MCF 10A (cell line): ENCODE measurements around the gene SCAMP5. TPM values are rescaled to one million over a fixed set of nuclear protein-coding genes. Genes with fewer than 3 reads are reported as not detected.
A peak's percentile ranks its signal among the peaks of the same experiment; 100 is the strongest.

Experiments used
- BruUV-seq: library from RNA; stranded (reverse); fragments of 400-500 nt; replicated peaks from 2 replicates; lab custom pipeline; 2021; lab: Mats Ljungman, UMichigan
- CTCF ChIA-PET: fragments of 300-600 bp; sonication (Branson Sonifier 250); formaldehyde crosslinking; extraction: SDS; loops from one replicate; lab custom pipeline; 2021; ENCODE audit warnings: antibody characterized with exemption, inconsistent platforms; lab: Yijun Ruan, JAX
- POLR2A ChIA-PET: fragments of 300-600, 350-650 bp; sonication (Branson Sonifier 250); formaldehyde crosslinking; extraction: SDS; loops from one replicate; lab custom pipeline; 2020; ENCODE audit warnings: antibody characterized with exemption, inconsistent platforms; lab: Yijun Ruan, JAX
- DNase-seq: peaks from one replicate; pipeline ENCODE4 v3.0.0-alpha.2; 2018; ENCODE audit not compliant: unreplicated experiment
- H3K27ac Mint-ChIP-seq: one replicate; pipeline ENCODE4 v1.8.0; 2022; ENCODE audit warnings: mild to moderate bottlenecking, low read depth, mixed read lengths; ENCODE audit not compliant: unreplicated experiment
- H3K27me3 Mint-ChIP-seq: one replicate; pipeline ENCODE4 v1.8.0; 2022; ENCODE audit warnings: mixed read lengths; ENCODE audit not compliant: insufficient read depth, unreplicated experiment
- H3K36me3 Mint-ChIP-seq: one replicate; pipeline ENCODE4 v1.8.0; 2022; ENCODE audit warnings: mild to moderate bottlenecking, moderate library complexity, mixed read lengths; ENCODE audit not compliant: insufficient read depth, unreplicated experiment
- H3K4me1 Mint-ChIP-seq: one replicate; pipeline ENCODE4 v1.8.0; 2022; ENCODE audit warnings: mixed read lengths; ENCODE audit not compliant: insufficient read depth, unreplicated experiment
- H3K4me3 Mint-ChIP-seq: one replicate; pipeline ENCODE4 v1.8.0; 2022; ENCODE audit warnings: mild to moderate bottlenecking, moderate library complexity, mixed read lengths; ENCODE audit not compliant: unreplicated experiment
- H3K9me3 Mint-ChIP-seq: one replicate; pipeline ENCODE4 v1.8.0; 2022; ENCODE audit warnings: mixed read lengths; ENCODE audit not compliant: unreplicated experiment
- intact Hi-C: fragments of 100-400 bp; cut with micrococcal nuclease; formaldehyde crosslinking; loops from 2 replicates; pipeline ENCODE4 v1.14.1; 2022
- total RNA-seq: library from RNA; stranded (reverse); gene quantifications from 2 replicates; pipeline ENCODE4 v1.2.3, GENCODE V29; 2022
- TF ChIP-seq, protein P1 (sequence below): fragments of 200-600 bp; IDR thresholded peaks from one replicate; pipeline ENCODE4 v1.8.0; 2022; ENCODE audit warnings: antibody characterized with exemption, mild to moderate bottlenecking; ENCODE audit not compliant: unreplicated experiment

SCAMP5 gene
- total RNA-seq, 1 experiment from 2014 or later, result 0.54 TPM

DNA sequence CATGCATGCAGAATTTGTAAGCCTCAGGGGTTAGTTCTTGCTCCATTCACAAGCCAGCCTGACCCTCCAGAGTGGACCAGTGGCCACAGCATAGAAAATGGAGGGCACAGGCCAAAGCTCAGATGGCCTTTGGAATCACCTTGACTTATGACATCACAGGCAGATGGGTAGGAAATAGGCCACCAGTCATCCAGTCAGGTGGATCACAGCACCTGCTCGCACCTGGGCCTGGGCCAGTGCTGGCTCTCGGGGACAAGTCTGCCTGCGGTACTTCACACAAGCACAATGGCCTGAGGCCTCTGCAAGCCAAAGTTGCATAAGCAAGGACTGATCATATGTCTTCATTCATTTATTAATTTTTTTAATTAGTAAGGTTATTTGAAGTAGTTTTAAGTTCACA, 67.3 kb downstream of the SCAMP5 start:
- POLR2A ChIA-PET, result no interaction called here
- Mint-ChIP-seq H3K4me1 (peaks cover 37% of the 10 kb centered on the region), H3K9me3 (no peaks in the 10 kb centered on the region), H3K27me3 (no peaks in the 10 kb centered on the region), H3K4me3 (no peak overlapping the region), H3K36me3 (no peaks in the 10 kb centered on the region), H3K27ac (no peak overlapping the region)
- TF ChIP-seq, protein P1, sequence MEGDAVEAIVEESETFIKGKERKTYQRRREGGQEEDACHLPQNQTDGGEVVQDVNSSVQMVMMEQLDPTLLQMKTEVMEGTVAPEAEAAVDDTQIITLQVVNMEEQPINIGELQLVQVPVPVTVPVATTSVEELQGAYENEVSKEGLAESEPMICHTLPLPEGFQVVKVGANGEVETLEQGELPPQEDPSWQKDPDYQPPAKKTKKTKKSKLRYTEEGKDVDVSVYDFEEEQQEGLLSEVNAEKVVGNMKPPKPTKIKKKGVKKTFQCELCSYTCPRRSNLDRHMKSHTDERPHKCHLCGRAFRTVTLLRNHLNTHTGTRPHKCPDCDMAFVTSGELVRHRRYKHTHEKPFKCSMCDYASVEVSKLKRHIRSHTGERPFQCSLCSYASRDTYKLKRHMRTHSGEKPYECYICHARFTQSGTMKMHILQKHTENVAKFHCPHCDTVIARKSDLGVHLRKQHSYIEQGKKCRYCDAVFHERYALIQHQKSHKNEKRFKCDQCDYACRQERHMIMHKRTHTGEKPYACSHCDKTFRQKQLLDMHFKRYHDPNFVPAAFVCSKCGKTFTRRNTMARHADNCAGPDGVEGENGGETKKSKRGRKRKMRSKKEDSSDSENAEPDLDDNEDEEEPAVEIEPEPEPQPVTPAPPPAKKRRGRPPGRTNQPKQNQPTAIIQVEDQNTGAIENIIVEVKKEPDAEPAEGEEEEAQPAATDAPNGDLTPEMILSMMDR, result no peak
- intact Hi-C loops, result no loop called here
- CTCF ChIA-PET, result no interaction called here
- DNase-seq, result no peak
- BruUV-seq, result no TSS peak

DNA sequence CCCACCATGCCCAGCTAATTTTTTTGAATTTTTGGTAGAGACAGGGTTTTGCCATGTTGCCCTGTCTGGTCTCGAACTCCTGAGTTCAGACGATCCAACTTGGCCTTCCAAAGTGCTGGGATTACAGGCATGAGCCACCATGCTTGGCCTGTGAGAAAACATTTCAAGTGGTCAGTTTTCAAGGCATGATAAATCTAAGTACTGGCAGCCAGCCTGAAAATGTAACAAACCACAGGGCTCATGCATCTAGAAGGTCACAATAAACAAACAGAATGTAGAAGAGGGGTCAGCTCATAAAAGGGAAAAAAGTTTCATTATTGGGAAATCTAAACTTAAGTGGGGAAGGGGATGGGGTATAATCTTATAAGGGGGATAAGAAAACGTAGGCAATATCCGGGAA, 68.0 kb downstream of the SCAMP5 start:
- Mint-ChIP-seq H3K36me3 (no peaks in the 10 kb centered on the region), H3K27me3 (no peaks in the 10 kb centered on the region), H3K4me1 (peaks cover 31% of the 10 kb centered on the region), H3K9me3 (no peaks in the 10 kb centered on the region), H3K27ac (no peak overlapping the region), H3K4me3 (no peak overlapping the region)
- peak; percentile 35 for DNase-seq
- ChIA-PET CTCF (interaction anchor here (0.7 kb wide), 1 partner anchor 722 kb away, joined by 3 read pairs; no protein-coding TSS in a partner anchor), POLR2A (no interaction called here)
- TF ChIP-seq, protein P1, result no peak
- intact Hi-C loops, result no loop called here
- no TSS peak for BruUV-seq

DNA sequence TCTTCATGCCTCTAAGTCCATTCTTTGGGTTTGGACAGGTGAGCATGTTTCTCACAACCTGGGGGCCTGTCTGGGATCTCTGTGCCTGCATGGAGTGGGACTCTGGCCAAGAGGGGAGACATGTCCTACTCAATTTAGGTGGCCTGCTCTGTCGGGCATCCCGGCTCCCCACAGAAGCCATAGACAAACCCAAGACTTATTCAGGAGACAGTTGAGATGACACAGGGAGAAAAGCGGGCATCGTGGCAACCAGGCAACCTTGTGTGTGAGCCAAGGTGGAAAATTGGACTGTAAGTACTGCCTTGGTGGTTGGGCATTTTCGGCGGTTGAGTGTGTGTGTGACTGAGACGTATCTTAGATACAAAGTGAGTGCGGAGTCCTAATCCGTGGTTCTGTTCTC, 68.5 kb downstream of the SCAMP5 start:
- TF ChIP-seq, protein P1, result no peak
- POLR2A ChIA-PET, result no interaction called here

DNA sequence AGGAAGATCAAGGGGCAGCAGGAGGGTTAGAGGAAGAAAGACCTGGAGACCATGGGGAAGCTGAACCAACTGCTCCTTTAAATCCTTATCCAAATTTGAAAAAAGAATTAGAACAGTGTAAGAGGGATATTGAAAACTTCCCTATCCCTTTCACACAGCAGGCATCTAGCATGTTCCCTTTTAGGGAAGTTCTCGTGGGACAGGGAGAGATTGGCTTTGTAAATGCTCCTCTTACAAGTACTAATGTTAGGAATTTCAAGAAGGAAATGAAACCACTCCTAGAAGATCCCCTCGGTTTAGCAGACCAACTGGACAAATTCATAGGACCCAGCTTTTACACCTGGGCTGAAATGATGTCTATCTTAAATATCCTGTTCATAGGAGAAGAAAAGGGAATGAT, 69.5 kb downstream of the SCAMP5 start:
- no peaks in the 10 kb centered on the region for H3K36me3 Mint-ChIP-seq
- ChIA-PET POLR2A (no interaction called here), CTCF (no interaction called here)

More for the DNA sequence above, 68.5 kb downstream of the SCAMP5 start:
- Mint-ChIP-seq H3K36me3 (no peaks in the 10 kb centered on the region), H3K27ac (no peak overlapping the region), H3K27me3 (no peaks in the 10 kb centered on the region), H3K4me1 (peaks cover 29% of the 10 kb centered on the region), H3K9me3 (no peaks in the 10 kb centered on the region), H3K4me3 (no peak overlapping the region)
- CTCF ChIA-PET, result interaction anchor here (0.7 kb wide), 1 partner anchor 723 kb away, joined by 3 read pairs; no protein-coding TSS in a partner anchor
- intact Hi-C loops, result no loop called here
- BruUV-seq, result no TSS peak
- no peak for DNase-seq

More for the DNA sequence above, 69.5 kb downstream of the SCAMP5 start:
- Mint-ChIP-seq H3K4me1 (peaks cover 29% of the 10 kb centered on the region), H3K4me3 (no peak overlapping the region), H3K9me3 (no peaks in the 10 kb centered on the region), H3K27ac (no peak overlapping the region), H3K27me3 (no peaks in the 10 kb centered on the region)
- DNase-seq, result no peak
- no TSS peak for BruUV-seq
- intact Hi-C loops, result no loop called here
- TF ChIP-seq, protein P1, result no peak
